Stimulated activated CD4-positive, alpha-beta T cell treated with anti-CD3 and anti-CD28 coated beads, TNF-alpha, amount 100 ng/mL, for 24 hours (primary cell): ENCODE data around the gene MINAR2.

Experiments used
- DNase-seq, 3 experiments: peaks; one replicate each; pipeline ENCODE4 v3.0.0-alpha.2; 2020; ENCODE audit warnings: low read depth in 3 of 3

MINAR2 gene, protein sequence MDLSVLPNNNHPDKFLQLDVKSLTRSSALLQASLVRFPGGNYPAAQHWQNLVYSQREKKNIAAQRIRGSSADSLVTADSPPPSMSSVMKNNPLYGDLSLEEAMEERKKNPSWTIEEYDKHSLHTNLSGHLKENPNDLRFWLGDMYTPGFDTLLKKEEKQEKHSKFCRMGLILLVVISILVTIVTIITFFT

GRCh38 chr5:129747572-129748407, at the start of gene MINAR2:
Gene MINAR2 (plus strand): TSS chr5:129748094. CDS start chr5:129748191, 97 bp downstream.
- no peak for DNase-seq

DNA sequence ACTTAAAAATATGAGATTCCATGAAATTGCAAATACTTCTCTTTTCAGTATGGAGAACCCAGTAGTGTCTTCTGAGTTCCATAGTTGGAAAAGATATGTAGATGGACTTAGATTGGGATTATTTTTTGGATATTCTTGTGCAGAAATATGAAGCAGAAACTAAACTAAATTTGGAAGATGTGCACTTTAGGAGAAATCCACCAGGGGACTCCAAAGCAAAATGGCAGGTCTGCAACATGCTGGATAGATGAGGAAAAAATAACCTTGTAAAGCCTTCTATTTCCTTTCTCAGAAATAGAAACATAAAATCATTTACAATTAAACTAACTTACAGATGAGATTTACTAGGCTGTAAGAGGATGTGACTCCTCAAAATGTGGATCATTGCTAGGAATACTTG, 49.2 kb upstream of the MINAR2 start:
- DNase-seq = no peak

DNA sequence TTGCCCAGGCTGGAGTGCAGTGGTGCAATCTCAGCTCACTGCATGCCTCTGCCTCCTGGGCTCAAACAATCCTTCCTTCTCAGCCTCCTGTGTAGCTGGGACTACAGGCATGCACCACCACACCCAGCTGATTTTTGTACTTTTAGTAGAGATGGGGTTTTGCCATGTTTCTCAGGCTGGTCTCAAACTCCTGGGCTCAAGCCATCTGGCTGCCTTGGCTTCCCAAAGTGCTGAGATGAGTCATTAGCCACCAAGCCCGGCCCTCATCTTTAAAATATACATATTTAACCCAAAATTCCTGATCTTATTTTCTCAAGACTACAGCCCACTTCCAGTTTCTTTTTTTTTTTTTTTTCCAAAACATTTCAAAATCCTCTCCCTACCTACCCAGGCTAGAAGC, 31.7 kb upstream of the MINAR2 start:
- DNase-seq = no peak

DNA sequence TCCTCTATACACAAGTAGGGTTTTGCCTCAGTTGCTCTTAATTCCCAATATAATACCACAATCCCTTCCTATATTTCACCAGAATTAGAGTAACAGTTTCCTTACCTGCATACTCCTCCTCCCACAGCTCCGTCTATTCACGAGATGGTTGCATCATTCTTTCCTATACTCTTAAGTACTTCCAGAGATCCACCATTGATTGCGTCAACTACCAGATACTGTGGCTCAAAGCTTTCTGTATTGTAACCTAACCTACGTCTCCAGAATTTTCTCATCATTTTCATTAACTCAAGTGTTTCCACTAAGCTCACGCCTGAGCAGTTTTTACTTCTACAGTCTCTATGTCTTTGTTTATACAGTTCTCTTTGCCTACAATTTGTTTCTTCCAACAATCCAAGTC, 31.2 kb upstream of the MINAR2 start:
- DNase-seq = no peak

GRCh38 chr5:129717751-129718310, 30.1 kb upstream of the MINAR2 start:
- DNase-seq = no peak

DNA sequence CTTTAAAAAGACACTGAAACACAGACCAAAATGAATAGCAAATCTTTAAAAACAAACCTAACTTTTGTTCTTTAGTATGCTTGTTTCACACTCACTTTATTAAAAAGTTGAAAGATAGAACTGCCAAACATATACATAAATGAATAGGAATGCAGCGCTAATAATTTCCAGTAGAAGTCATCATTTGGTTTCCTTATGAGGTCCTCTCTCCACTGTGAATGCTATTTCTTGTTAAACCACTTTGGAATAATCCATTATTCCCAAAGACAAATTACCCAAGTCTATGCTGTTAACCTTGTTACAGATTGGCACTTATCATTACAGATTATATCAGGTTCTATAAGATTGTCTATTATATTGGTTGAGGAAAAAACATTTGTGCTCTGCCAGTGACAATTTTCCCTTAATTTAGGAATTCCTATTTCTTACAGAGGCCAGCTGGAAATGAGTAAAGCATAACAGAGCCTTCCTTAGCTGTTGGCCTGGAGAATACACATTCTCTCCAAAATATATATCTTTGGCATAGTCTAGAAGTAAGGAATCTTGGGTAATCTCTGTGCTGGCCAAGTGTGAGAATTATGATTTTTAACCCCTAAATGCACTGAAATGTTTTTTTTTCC, 29.3 kb upstream of the MINAR2 start:
- no peak for DNase-seq

GRCh38 chr5:129724222-129724621, 23.7 kb upstream of the MINAR2 start:
- DNase-seq = no peak

GRCh38 chr5:129724647-129725046, 23.2 kb upstream of the MINAR2 start:
- no peak for DNase-seq

GRCh38 chr5:129739773-129740172, 8.1 kb upstream of the MINAR2 start:
- no peak for DNase-seq

DNA sequence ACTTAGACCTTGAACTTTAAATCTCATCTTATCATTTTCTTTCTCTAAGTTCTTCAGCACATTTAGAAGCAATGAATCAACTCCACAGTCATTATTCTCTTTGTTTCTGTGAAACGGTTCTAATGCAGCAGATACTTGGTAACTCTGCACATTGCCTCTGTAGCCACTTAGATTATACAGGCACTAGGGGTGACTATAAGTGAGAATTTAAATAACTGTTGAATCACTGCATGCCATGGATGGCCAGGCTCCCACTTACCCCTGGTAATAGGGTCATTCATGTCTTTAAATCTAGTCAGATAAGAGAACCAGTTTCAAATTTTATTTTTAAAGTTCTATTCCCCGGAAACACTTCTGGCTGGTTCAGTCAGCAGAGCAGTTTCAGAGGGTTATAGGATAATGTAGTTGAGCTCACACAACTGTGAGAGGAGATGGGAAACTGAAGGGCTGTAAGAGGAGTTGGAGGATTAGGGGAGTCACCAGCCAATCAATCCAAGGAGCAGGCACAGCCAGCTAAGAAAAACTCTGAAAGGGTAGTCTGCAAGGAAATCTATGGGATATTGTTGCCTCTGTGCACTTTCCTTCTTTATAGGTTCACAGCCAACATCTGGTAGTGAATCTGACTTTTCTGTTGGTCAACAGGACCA, 4.2 kb upstream of the MINAR2 start:
- no peak for DNase-seq

- no peak for DNase-seq
These were observed 1.9 kb upstream of the MINAR2 start for GRCh38 chr5:129745997-129746396.

DNA sequence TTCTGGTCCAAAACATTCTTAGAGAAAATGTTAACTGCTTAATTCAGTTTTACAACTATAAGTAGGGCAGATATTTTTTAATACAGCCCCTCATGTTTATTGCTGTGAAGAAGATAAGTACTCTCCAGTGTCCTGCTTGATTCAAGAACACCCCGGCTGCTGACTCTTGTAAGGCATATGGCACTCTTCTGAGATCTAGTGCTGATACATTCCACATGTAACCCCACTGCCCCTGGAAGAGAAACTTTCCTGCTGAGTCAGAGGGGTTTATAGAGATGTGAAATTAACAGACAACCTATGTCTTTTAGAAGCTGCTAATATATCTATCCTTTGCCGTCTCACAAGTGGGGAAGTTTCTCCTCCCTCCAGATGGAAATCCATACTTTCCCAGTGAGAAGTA, 1.0 kb upstream of the MINAR2 start:
- no peak for DNase-seq

DNA sequence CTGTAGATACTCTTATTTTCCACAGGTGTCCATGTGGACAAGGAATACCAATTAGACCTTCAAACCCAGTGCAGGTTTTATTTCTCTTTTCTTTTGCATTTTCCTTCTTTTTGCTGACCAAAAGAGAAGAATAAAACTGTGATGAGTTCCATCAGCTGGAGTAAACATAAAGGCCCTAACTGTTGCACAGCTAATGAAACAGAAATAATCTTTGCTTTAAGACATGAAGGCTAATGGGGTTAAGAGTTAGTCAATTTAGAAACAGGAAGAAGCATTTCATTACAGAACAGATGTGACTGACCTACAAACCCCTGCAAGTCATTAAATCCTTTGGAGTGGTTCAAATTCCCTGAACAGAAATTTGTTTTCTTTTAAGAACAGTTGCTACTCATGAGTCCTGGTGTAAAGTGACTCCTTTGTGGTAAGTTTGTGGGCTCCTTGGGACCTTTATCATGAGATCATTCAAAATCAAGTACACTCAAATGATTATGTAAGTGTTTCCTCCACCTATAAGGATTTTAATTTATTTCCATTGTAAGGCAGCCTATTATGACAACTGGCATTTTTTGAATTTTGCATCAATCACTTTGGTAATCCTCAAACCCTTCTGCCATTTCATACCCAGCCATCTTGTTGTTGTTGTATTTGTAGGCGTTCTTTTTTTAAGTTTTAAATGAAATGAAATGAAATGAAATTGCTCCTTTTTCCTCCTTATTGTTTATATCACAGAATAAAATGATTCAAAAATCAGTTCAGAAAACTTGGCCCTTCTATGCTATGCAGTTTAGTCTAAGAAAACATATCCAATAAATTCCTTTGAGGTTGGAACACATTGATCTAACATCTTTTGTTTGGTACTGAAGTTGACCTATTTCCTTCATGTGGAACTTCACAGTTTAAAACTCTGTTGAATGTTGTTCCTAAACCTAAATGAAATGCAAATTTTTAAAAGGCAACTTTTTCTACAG, 1.3 kb downstream of the MINAR2 start:
- no peak for DNase-seq

- DNase-seq = no peak
These were observed 12.9 kb downstream of the MINAR2 start for GRCh38 chr5:129760636-129761325.

GRCh38 chr5:129763651-129764050, 15.8 kb downstream of the MINAR2 start:
- no peak for DNase-seq

DNA sequence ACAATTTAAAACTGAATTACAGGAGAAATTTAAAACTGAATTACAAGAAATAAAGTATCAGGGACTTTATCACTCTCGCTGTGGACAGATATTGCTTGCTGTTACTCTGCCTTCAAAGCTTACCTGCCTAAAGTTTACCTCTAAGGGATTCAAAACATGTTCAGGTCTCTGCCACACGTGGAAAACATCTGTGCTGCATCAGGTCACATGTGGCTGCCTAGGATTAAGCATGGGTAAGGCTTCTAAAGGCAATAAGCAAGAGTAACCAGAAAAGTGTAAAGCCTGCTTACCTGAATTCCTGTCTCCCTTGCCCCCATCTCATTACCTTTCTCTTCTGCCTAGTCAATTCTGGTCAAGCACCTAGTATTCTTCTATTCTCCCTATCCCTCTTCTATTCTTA, 18.9 kb downstream of the MINAR2 start:
- DNase-seq = no peak

- DNase-seq = peak; percentile 39 to 54 (median 44)
These were observed 20.1 kb downstream of the MINAR2 start for GRCh38 chr5:129767927-129768380.

DNA sequence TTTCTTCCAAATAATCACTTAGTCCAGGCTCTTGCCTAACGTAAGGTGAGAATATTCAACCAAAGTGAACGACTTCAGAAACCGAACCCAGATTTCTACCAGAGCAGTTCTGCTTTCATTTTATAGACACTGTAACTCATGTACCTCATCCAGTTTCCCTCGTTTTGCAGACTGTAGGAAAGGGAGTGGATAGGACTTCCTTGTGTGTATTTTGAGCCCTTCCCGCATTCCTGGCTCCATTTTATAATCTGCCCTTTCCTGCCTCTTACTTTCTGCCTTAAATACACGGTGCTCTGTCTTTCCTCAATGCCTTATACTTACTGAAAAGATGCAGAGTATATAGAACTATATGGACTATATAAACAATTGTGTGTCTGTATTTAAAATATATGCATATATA, 20.8 kb downstream of the MINAR2 start:
- DNase-seq = no peak

- no peak for DNase-seq
These were observed 22.3 kb downstream of the MINAR2 start for GRCh38 chr5:129770024-129770820.
